WERI-Rb-1 (cell line): ENCODE measurements around the gene LOXHD1.

ENCODE experiments used
- DNase-seq: peaks from one replicate; pipeline ENCODE4 v3.0.0-alpha.2; 2020
- H3K27ac ChIP-seq: fragments of 250-450 bp; sonication (Bioruptor Pico); 2 replicates; pipeline ENCODE4 v1.5.1; 2020; ENCODE audit warnings: mild to moderate bottlenecking, moderate library complexity
- H3K27me3 ChIP-seq: fragments of 250-450 bp; sonication (Bioruptor Pico); 2 replicates; pipeline ENCODE4 v1.5.1; 2021; ENCODE audit warnings: mild to moderate bottlenecking, low read depth, moderate library complexity; ENCODE audit not compliant: insufficient read depth, severe bottlenecking
- H3K36me3 ChIP-seq: fragments of 250-450 bp; sonication (Bioruptor Pico); 2 replicates; pipeline ENCODE4 v1.5.1; 2020; ENCODE audit warnings: mild to moderate bottlenecking, moderate library complexity
- H3K4me3 ChIP-seq: 2 replicates; pipeline ENCODE4 v1.5.1; 2011; ENCODE audit warnings: low read depth, mild to moderate bottlenecking, control low read depth, low read length
- H3K9me3 ChIP-seq: fragments of 250-450 bp; sonication (Bioruptor Pico); 2 replicates; pipeline ENCODE4 v1.5.1; 2021; ENCODE audit warnings: mild to moderate bottlenecking, moderate library complexity; ENCODE audit not compliant: severe bottlenecking
- TF ChIP-seq, protein P1 (sequence below): IDR thresholded peaks from 2 replicates; pipeline ENCODE4 v1.5.1; 2011; ENCODE audit warnings: low read depth, mild to moderate bottlenecking, control low read depth, inconsistent platforms, low read length

Gene LOXHD1

DNA sequence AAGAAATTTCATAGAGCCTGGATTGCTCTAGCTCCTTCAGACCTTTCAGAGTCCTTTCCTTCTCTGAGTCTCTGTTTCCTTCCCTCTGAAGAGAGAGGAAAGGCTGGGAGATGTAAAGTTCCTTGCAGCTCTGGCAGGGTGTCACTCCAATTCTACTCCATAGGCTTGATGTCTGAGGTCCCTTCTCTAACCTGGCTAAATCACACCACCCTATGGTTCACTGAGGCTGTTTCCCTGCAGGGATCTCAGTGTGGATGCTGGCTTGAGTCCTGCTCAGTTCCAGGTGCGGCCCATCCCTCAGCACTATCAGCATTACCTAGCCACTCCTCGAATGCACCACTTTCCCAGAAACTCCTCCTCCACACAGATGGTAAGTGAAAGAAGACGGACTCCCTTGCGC, 209.7 kb downstream of the LOXHD1 start:
- Histone ChIP-seq H3K36me3 (no peaks in the 10 kb centered on the region), H3K27me3 (no peaks in the 10 kb centered on the region), H3K27ac (no peak overlapping the region), H3K4me3 (no peak overlapping the region), H3K9me3 (peaks cover 19% of the 10 kb centered on the region)
- TF ChIP-seq, protein P1, sequence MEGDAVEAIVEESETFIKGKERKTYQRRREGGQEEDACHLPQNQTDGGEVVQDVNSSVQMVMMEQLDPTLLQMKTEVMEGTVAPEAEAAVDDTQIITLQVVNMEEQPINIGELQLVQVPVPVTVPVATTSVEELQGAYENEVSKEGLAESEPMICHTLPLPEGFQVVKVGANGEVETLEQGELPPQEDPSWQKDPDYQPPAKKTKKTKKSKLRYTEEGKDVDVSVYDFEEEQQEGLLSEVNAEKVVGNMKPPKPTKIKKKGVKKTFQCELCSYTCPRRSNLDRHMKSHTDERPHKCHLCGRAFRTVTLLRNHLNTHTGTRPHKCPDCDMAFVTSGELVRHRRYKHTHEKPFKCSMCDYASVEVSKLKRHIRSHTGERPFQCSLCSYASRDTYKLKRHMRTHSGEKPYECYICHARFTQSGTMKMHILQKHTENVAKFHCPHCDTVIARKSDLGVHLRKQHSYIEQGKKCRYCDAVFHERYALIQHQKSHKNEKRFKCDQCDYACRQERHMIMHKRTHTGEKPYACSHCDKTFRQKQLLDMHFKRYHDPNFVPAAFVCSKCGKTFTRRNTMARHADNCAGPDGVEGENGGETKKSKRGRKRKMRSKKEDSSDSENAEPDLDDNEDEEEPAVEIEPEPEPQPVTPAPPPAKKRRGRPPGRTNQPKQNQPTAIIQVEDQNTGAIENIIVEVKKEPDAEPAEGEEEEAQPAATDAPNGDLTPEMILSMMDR: no peak
- no peak for DNase-seq

DNA sequence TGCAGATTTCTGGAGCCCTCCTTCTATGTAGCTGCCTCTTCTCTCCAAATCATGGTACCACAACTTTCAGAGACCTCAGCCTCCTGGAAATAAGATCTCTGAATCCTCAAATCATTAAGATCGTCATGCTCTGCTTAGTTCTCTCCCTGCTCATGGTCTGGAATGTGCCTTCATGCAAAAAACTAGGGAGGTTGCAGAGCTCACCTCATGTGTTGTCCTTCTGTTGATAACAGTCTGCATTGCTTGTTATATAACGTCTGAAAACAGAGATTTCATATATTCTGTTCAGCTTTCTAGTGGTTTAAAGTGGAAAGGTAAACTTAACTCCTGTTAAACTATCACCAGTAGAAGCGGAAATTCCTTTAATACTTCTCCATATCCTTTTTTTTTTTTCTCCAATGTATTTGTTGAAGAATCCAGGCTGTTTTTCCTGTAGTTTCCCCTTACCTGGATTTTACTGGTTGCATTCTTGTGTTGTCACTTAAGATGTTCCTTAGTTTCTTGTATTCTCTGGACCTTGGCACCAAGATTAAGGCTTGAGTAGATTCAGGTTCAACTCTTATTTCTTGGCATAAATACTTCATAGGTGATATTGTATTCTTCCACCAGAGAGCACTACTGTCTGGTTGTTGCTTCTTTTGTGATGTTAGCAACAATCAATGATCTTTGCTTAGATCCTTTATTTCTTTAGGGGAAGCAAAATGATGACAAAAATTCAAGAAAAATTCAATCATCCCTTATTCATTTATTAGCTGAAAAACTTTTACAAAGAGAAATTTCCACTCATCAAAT, 211.3 kb downstream of the LOXHD1 start:
- DNase-seq: no peak
- H3K27ac ChIP-seq: no peak overlapping the region
- no peak overlapping the region for H3K4me3 ChIP-seq
- TF ChIP-seq, protein P1: no peak
- no peaks in the 10 kb centered on the region for H3K36me3 ChIP-seq
- peaks cover 7% of the 10 kb centered on the region for H3K9me3 ChIP-seq
- no peaks in the 10 kb centered on the region for H3K27me3 ChIP-seq

DNA sequence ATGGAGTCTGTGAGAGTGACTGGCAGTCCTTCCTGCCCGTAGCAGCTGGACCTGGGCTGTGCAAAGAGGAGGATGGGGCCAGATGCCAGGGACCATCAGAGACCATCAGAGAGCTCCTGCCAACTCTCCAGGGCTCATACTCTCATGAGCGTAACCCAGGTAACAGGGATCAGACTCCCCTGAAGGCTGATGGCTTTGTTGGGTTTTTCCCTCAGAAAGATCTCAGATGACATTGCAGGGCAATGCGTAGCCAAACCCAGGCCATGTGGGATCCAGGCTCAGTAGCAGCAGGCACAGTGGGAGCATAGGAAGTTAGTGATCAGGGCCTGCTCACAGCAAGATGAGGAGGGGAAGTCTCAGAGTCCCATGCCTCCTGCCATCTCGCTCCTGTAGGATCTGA, 218.0 kb downstream of the LOXHD1 start:
- TF ChIP-seq, protein P1: no peak
- H3K9me3 ChIP-seq: no peaks in the 10 kb centered on the region
- no peaks in the 10 kb centered on the region for H3K36me3 ChIP-seq
- H3K27ac ChIP-seq: no peak overlapping the region
- no peaks in the 10 kb centered on the region for H3K27me3 ChIP-seq
- no peak for DNase-seq
- no peak overlapping the region for H3K4me3 ChIP-seq

DNA sequence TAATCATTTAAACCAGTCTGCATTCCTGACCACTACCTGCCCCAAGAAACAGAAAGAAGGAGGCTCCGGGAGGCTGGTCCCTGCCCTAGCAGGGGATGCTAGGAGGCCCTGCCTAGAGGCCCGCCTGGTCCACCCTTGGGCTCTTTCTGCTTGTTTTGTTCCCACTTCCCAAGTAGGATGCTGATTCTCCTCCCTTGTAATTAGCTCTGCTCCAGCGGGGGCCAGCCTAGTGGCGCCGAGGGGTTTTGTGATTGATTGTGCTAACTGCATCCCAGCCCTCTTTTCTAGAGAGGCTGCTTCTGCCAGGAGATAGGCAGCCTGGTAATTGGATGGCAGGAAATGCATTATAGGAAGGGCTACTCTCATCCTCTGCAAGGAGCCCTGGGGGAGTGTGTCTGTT, 220.0 kb downstream of the LOXHD1 start:
- Histone ChIP-seq H3K4me3 (no peak overlapping the region), H3K9me3 (no peaks in the 10 kb centered on the region), H3K36me3 (no peaks in the 10 kb centered on the region), H3K27me3 (no peaks in the 10 kb centered on the region), H3K27ac (no peak overlapping the region)
- TF ChIP-seq, protein P1: no peak
- DNase-seq: no peak

DNA sequence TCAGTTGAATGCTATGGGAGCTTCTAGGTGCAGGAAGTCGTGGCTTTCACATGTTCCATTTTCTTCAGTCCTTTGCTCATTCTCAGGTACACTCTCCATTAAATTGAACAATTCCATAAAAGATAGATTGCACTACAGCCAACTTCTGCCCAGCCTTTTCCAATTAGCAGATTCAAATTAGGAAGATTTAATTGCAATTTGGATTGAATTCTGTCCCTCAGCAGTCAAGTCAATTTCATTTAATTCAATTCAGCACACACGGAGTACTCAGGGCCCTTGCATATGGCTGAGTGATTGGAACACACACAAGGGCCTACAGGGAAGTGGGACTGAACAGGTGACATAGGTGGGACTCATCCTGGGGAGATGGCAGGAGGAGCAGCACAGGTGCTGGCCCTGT, 220.4 kb downstream of the LOXHD1 start:
- H3K4me3 ChIP-seq: no peak overlapping the region
- H3K27me3 ChIP-seq: no peaks in the 10 kb centered on the region
- no peaks in the 10 kb centered on the region for H3K36me3 ChIP-seq
- no peak overlapping the region for H3K27ac ChIP-seq
- TF ChIP-seq, protein P1: no peak
- no peak for DNase-seq
- no peaks in the 10 kb centered on the region for H3K9me3 ChIP-seq

DNA sequence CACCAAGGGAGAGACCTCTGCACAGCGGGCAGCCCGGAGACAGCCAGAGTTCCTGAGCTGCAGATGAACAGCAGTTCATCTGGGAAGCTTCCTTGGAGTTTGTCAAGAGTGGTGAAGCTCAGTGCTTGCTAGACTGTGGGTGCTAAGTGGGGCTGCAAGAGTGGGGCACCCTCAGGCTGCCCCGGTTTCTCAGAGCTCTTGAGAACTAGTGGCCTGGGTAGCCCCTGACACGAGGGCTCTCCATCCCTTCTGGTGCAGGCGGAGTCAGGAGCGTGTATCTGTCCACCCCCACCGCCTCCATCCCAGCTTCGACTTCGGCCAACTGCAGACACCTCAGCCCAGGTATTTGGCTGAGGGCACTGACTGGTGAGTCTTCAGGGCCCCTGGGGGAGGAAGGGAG, 222.0 kb downstream of the LOXHD1 start:
- Histone ChIP-seq H3K9me3 (no peaks in the 10 kb centered on the region), H3K27me3 (no peaks in the 10 kb centered on the region), H3K4me3 (no peak overlapping the region), H3K36me3 (no peaks in the 10 kb centered on the region), H3K27ac (no peak overlapping the region)
- TF ChIP-seq, protein P1: no peak
- DNase-seq: no peak
